GM10248 (cell line): ENCODE measurements around the gene DNAI1.

Experiments used
- CTCF ChIA-PET: fragments of 300-600 bp; sonication (Branson Sonifier 250); formaldehyde crosslinking; extraction: SDS; loops from one replicate; lab custom pipeline; 2021; ENCODE audit warnings: antibody characterized with exemption; lab: Yijun Ruan, JAX
- POLR2A ChIA-PET: fragments of 350-650 bp; sonication (Branson Sonifier 250); formaldehyde crosslinking; extraction: SDS; loops from one replicate; lab custom pipeline; 2020; ENCODE audit warnings: antibody characterized with exemption; lab: Yijun Ruan, JAX
- DNase-seq: peaks from one replicate; pipeline ENCODE4 v3.0.0; 2012; ENCODE audit errors: extremely low spot score
- TF ChIP-seq, protein P1 (sequence below): IDR thresholded peaks from 2 replicates; pipeline ENCODE4 v1.5.1; 2012; ENCODE audit warnings: mild to moderate bottlenecking, low read depth; ENCODE audit errors: extremely low read depth, missing control alignments, control extremely low read depth

Gene DNAI1

GRCh38 chr9:34419716-34420504 is 38.7 kb upstream of the DNAI1 start:
- DNase-seq: no peak
- TF ChIP-seq, protein P1, sequence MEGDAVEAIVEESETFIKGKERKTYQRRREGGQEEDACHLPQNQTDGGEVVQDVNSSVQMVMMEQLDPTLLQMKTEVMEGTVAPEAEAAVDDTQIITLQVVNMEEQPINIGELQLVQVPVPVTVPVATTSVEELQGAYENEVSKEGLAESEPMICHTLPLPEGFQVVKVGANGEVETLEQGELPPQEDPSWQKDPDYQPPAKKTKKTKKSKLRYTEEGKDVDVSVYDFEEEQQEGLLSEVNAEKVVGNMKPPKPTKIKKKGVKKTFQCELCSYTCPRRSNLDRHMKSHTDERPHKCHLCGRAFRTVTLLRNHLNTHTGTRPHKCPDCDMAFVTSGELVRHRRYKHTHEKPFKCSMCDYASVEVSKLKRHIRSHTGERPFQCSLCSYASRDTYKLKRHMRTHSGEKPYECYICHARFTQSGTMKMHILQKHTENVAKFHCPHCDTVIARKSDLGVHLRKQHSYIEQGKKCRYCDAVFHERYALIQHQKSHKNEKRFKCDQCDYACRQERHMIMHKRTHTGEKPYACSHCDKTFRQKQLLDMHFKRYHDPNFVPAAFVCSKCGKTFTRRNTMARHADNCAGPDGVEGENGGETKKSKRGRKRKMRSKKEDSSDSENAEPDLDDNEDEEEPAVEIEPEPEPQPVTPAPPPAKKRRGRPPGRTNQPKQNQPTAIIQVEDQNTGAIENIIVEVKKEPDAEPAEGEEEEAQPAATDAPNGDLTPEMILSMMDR: no peak
- CTCF ChIA-PET: interaction anchor here (0.7 to 4.9 kb wide), 2 partner anchors 16 to 172 kb away, joined by 3 to 22 read pairs; no protein-coding TSS in a partner anchor
- POLR2A ChIA-PET: no interaction called here

DNA sequence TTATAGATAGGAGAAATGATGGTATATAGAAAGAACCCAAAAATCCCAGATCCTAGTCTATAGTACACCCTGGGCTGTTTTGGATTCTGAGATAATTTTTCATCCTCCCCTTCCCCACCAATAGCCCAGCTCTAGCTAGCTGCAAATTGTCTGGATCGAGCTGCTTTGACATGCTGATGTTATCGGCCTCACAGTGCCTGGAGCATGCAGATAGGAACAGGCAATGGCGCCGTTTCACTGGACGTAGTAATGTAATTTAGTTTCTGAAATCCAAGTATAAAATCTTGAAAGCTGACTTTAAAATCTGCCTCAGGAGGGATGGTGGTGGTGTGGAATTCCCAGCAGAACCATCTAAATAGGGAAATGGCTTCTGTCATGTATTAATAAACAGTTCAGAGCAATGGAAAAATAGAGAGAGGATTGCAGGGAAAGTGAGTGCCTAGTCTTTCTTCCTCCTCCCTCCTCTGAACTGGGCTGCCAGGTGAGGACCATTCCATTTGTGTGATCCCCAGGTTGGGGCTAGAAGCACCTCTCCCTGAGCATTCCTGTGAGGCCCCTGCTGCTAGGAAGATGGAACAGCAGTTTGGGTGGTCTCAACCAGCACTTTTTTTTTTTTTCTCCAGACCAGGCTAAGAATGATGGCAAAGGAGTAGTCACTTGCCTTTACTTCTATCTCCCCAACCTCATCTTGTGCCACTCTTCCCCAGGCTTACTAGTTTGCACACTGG is 32.1 kb upstream of the DNAI1 start:
- TF ChIP-seq, protein P1: no peak
- DNase-seq: no peak
- CTCF ChIA-PET: interaction anchor here (1.2 kb wide), 1 partner anchor 22 kb away, joined by 5 read pairs; no protein-coding TSS in a partner anchor
- POLR2A ChIA-PET: no interaction called here

DNA sequence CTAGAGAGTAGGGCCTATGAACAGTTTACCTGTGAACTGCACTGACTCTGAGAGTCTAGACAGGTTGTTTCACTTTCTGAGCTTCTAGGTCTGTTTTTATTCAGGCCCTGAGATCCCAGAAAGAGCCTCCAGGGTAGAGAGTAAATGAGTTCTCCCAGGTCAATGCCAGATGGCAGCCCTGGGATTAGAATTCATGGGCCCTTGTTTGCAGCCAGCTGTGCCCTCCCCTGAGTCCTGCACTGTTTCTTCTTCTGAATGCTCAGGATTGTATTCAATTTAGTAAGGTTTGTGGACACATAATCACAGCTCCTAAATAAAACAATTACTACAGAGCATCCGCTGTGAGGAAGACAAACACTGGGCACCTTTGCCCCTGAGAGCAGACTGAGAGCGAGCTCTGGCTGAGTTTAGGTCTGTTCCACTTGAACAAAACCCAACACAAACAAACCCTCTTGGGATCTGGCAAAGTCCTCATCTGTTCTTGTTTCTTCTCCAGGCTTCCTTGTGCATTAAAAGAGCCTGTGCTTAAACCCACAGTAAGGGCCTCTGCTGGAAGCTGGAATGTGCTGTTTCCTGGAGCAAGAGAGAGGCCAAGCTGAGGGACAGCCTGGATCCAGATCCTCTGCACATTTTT is 30.2 kb upstream of the DNAI1 start:
- ChIA-PET CTCF (interaction anchor here (0.8 to 2.2 kb wide), 6 partner anchors 10 to 72 kb away, joined by 3 to 10 read pairs (median 4); no protein-coding TSS in a partner anchor), POLR2A (no interaction called here)
- DNase-seq: no peak
- TF ChIP-seq, protein P1: no peak

DNA sequence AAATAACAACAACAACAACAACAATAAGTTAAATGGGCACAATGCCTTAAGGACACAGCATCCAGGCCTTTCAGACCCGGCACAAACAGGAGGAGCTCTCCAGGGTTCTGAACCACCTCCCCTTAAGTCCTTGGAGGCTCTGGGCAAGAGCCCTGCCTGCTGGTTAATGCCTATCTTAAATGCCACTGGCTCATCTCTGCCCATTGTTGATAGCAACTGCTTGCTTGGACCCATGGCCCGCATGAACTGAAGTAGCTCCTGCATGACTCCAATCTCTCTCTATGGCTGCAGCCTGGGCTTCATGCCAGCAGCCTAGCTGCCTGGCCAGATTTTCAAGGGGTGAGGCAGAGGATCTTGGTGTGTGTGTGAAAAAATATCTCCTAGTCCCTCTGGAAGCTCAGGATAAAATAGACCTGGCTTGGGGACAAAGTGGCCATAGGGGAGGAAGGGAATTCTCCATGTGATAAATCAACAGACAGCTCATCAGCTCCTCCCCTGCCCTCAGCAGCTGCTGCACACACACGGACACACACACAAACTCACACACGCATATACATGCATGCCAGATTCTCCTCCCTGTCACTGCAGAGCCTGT is 27.7 kb upstream of the DNAI1 start:
- peak; percentile 35 for DNase-seq
- ChIA-PET POLR2A (no interaction called here), CTCF (interaction anchor here (1.2 to 3.0 kb wide), 5 partner anchors 9 to 117 kb away, joined by 3 to 19 read pairs (median 6); no protein-coding TSS in a partner anchor)
- TF ChIP-seq, protein P1: no peak

DNA sequence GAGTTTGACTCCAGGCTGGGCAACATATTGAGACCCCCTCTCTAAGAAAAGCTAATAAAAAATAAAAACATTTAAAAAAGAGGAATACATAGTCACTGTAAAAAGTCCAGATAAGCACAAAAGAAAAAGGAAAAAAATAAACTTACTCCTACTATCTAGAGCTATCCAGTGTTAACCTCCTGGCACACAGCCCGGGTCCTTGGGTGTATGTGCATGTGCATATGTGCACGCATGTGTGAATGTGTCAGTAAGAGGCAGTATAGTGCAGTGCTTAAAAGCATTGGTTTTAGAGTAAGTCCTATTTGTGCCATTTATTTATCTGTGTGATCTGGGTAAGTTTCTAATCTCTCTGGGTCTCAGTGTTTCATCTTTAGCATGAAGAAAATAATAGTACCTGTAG is 26.9 kb upstream of the DNAI1 start:
- TF ChIP-seq, protein P1: no peak
- CTCF ChIA-PET: interaction anchor here (0.7 to 3.0 kb wide), 7 partner anchors 10 to 172 kb away, joined by 3 to 19 read pairs (median 3); no protein-coding TSS in a partner anchor
- DNase-seq: no peak
- POLR2A ChIA-PET: no interaction called here
